GM12891 (cell line): Measurements from ENCODE around the gene NSD1.

Experiments used
- DNase-seq: peaks from one replicate; pipeline ENCODE4 v3.0.0; 2011; ENCODE audit warnings: low spot score; ENCODE audit not compliant: insufficient read length
- FAIRE-seq: peaks from 2 replicates; lab custom pipeline; 2011; peaks lifted over from hg19 to GRCh38; lab: Jason Lieb, UNC
- PAX5 ChIP-seq: IDR thresholded peaks from 2 replicates; pipeline ENCODE4 v1.6.1; 2011; ENCODE audit warnings: low read length, moderate library complexity, mild to moderate bottlenecking; ENCODE audit not compliant: insufficient read depth, severe bottlenecking
- POLR2A ChIP-seq: IDR thresholded peaks from 2 replicates; pipeline ENCODE4 v1.6.1; 2011; ENCODE audit warnings: low read depth, low read length, control low read depth
- POLR2AphosphoS5 ChIP-seq: IDR thresholded peaks from 2 replicates; pipeline ENCODE4 v1.6.1; 2011; ENCODE audit warnings: low read depth, low read length, control low read depth
- POU2F2 ChIP-seq: IDR thresholded peaks from 2 replicates; pipeline ENCODE4 v1.6.1; 2011; ENCODE audit warnings: low read depth, mild to moderate bottlenecking, control low read depth, low read length, moderate library complexity
- SPI1 ChIP-seq: IDR thresholded peaks from 2 replicates; pipeline ENCODE4 v1.6.1; 2011; ENCODE audit warnings: low read depth, low read length, control low read depth
- TAF1 ChIP-seq: IDR thresholded peaks from 2 replicates; pipeline ENCODE4 v1.6.1; 2011; ENCODE audit warnings: low read depth, low read length, control low read depth

The NSD1 gene

GRCh38 chr5:177315411-177315810 lies 181.8 kb downstream of the NSD1 start:
- no peak for FAIRE-seq
- no peak for DNase-seq
- TF ChIP-seq SPI1: no peak
- TF ChIP-seq TAF1: no peak
- no peak for TF ChIP-seq POU2F2
- no peak for TF ChIP-seq POLR2A
- no peak for TF ChIP-seq POLR2AphosphoS5
- no peak for TF ChIP-seq PAX5

DNA sequence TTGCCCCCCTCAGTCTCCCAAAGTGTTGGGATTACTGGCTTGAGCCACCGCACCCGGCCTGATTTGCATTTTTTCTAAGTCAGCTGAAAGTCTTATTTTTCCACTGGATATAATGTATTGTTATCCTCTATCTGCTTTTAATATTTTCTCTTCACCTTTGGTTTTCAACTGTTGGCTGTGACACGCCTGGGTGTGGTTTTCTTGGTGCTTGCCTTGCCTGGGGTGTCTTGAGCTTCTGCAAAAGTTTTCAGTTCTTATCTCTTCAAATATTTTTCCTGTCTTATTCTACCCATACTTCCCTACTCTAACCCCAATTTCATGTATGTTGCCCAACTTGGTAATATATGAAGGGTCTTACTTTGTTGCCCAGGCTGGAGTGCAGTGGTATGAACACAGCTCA lies 182.4 kb downstream of the NSD1 start:
- TF ChIP-seq SPI1 (no peak), POLR2AphosphoS5 (no peak), TAF1 (no peak)
- FAIRE-seq (no peak), DNase-seq (no peak)

- TF ChIP-seq POLR2AphosphoS5 (no peak), PAX5 (no peak), SPI1 (no peak), POLR2A (no peak), TAF1 (no peak), POU2F2 (no peak)
- DNase-seq (no peak), FAIRE-seq (peak; percentile 91)
Measured at GRCh38 chr5:177317959-177318377, 184.4 kb downstream of the NSD1 start.

GRCh38 chr5:177319913-177320588 lies 186.5 kb downstream of the NSD1 start:
- TF ChIP-seq TAF1: no peak
- FAIRE-seq (peak; percentile 62), DNase-seq (no peak)

DNA sequence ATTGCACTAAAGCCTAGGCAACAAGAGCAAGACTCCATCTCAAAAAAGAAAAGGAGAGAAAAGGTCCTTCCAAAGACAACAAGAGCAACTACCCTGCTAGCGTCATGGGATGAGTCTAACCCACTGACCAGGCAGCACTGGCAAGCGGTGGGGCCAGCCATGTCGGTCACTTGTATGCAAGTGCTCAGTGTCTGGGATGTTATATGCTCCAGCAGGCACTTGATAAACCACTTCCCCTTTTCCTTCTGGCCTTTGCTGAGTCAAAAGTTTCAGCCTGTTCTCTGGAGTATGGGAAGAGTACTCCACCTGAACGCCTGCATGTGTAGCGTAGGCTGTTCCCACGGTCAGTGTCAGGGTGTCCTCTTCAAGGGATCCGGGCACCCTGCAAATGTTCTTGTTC lies 187.3 kb downstream of the NSD1 start:
- TF ChIP-seq SPI1 (peak; percentile 95), POLR2A (no peak)
- FAIRE-seq: no peak

GRCh38 chr5:177325868-177326381 lies 192.4 kb downstream of the NSD1 start:
- no peak for DNase-seq
- FAIRE-seq: no peak
- no peak for TF ChIP-seq SPI1
- TF ChIP-seq POLR2A: no peak
- no peak for TF ChIP-seq POLR2AphosphoS5
- no peak for TF ChIP-seq PAX5

More for the DNA sequence above, 187.3 kb downstream of the NSD1 start:
- DNase-seq: no peak

DNA sequence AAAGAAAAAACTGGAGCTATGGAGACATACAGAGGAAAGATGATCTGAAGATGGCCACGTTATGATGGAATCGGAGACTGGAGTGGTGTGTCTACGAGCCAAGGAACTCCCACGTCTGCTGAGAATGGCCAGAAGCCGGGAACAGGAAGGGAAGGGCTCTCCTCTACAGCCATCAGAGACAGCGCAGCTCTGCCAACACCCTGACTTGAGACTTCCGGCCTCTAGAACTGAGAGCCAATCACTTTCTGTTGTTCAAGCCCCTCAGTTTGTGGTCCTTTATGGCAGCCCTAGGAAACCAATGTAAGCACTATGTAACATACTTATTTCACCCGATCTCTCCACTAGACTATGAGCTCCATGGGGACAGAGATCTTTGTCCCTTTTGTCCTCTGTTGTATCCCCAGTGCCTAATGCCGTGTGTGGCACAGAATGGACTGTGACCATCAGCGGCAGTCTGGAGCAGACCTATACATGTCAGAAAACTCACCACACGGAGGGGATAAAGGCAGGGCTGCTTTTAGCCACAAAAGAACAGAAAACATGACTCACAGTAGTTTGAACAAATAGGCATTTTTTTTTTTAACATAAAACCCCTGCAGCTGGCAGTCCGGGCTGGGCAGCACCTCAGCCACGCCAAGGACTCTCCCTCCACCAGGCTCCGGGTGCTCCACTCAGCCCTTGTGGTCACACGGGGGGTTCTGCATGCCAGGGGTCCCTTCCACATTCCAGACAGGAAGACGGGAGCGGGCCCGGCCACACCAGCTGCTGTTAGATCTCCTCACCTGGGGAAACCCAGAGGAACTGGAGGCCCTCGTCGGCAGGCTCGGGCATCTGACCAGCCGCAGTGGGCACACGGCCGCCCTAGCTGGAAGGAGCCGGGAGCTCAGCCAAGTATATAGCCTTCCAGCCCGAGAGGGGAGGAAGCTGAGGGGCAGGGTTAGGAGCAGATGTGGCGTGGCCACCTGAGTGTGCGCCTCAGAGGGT lies 194.3 kb downstream of the NSD1 start:
- DNase-seq (no peak), FAIRE-seq (peak; percentile 81)
- TF ChIP-seq POU2F2 (no peak), POLR2AphosphoS5 (no peak), POLR2A (no peak), SPI1 (no peak), TAF1 (no peak), PAX5 (no peak)

- FAIRE-seq (no peak), DNase-seq (no peak)
- TF ChIP-seq POLR2AphosphoS5 (no peak), PAX5 (no peak), POU2F2 (no peak)
Measured at GRCh38 chr5:177328545-177329231, 195.1 kb downstream of the NSD1 start.

- no peak for FAIRE-seq
- DNase-seq: no peak
- TF ChIP-seq POLR2A: 0 out of 2 replicates have a peak, but pooled peaks have one; percentile 40
- no peak for TF ChIP-seq SPI1
Measured at GRCh38 chr5:177329883-177330282, 196.3 kb downstream of the NSD1 start.

GRCh38 chr5:177330991-177331842 lies 197.6 kb downstream of the NSD1 start:
- DNase-seq (no peak), FAIRE-seq (no peak)
- TF ChIP-seq POLR2AphosphoS5 (0 out of 2 replicates have a peak, but pooled peaks have one; percentile 2), PAX5 (no peak), TAF1 (no peak), POU2F2 (no peak)
